ENCODE measurements around the gene LMLN.

GRCh38 chr3:197997936-197998335, 37.9 kb downstream of the LMLN start:
- TF ChIP-seq POLR2A (IDR thresholded peaks at IDR 0.05) (no peak), CTCF (IDR thresholded peaks at IDR 0.05) (no peak), POLR2AphosphoS5 (IDR thresholded peaks at IDR 0.05) (no peak)

Measured in breast epithelium (tissue), 3 donors.